Stimulated activated CD8-positive, alpha-beta memory T cell treated with anti-CD3 and anti-CD28 coated beads, Interleukin-7, amount 100 ng/mL, for 24 hours (primary cell): Measurements from ENCODE around the gene LIN52.

Experiments used
- DNase-seq: peaks from one replicate; pipeline ENCODE4 v3.0.0-alpha.2; 2020; ENCODE audit warnings: low read depth

The LIN52 gene

DNA sequence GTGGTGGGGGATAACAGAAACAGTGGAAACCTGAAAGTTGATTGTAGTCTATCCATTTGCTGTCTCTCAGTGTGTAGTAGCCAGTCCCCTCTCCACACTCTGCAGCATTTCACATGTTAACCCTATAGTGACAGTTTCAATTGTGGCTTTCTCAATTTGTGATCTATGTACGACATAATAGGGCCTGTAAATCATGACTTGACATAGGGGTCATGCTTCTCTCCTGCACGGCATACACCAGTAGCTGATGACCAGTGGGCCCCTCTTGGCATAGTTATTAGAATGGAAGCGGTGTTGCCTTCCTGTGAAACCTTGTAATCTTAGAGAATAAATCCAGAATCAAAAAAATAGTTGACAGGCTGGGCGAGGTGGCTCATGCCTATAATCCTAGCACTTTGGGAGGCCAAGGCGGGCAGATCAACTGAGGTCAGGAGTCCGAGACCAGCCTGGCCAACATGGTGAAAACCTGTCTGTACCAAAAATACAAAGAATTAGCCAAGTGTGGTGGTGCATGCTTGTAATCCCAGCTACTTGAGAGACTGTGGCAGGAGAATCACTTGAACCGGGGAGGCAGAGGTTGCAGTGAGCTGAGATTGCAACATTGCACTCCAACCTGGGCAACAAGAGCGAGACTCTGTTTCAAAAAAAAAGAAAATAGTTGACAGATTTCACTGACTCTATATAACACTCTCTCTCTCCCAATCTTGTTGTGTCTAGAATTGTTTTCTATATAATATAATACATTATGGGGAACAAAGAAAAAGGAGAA is 109.9 kb downstream of the LIN52 start:
- no peak for DNase-seq

DNA sequence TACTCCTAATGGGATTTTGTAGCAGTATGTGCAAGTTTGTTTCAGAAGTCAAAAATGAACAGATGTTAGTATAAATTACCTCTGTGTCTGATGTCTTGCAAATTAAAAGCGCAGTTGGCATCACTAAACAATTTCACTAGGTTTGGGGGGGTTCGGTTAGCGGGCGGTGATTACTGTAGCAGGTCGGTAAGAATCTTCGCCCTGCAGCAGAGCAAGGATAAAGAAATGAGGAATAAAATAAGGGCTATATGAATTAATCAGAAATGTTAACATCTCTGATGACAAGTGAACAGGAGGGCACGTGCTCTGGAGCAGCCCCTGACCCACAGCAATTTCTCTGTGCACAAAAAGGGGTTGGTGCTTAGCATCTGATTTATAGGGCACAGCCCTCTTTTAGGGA is 110.9 kb downstream of the LIN52 start:
- no peak for DNase-seq

DNA sequence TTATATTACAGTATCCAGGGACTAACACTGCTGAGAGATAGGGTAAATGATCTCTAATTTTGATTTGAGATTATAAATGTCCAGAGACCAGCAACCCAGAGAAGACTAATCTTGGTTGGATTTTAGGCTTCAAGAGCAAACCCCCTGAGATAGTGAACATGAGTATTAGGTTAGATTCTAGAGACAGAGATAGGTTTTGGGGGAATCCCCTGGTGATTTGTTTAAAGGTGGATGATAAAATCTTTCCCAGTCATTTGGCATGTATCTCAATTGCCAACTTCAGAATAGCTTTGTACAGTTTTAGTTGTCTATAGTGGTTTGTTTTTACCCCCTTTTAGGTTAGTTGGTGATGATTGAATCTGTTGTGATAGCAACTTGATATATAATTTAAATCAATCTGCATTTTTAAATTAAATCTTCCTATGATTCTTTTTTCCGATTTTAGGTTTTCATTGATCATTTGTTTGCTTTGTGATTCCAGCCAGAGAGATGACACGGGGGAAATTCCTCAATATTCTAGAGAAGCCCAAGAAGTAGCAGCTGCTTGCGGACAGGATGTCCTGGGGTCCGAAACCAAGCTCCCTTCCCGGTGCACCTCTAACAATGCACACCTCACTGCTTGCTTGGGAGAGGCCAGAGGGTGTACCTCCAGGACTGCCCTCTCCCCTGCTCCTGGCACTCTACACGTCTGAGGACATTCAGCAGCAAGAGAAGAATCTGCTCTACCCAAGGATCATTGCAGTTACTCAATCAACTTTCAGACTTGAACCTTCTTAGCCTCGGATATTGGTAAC is 113.9 kb downstream of the LIN52 start:
- no peak for DNase-seq

DNA sequence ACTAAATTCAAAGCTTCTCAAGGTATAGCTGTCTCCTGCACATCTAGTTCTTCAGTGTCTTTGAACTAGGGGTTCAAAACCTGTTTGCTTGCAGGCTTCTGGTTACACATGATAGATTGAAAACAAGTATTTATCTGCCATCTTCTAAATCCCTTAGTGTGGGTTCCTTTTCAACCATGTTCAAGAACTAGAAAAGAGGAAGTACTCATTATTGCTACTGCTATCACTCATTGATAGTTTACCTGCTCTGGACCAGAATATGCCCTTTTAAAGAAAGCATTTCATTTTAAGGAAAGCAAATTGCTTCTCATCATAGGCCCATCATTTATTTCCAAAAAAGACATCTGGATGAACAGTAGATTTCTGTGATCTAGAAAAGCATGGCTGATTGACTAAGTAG is 117.4 kb downstream of the LIN52 start:
- DNase-seq = no peak

GRCh38 chr14:74203639-74204038 is 118.9 kb downstream of the LIN52 start:
- DNase-seq = no peak

DNA sequence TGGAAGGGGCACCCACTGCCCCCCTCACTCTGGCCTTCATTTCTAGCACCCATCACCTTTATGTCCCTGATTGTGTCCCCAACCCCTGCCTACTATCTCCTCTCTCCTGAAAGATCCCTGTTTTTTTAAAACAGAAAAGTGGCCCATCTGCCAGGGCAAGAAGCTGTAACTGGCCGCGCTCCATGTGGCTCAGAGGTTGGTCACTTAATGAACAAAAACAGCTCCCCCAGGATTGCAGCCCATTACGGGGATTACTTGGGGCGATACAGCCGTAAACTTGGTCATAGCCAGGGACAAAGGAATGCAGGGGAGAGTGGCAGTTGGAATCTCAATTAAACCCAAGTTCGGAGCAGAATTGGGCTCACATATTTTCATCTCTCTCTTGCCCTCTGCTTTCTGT is 119.7 kb downstream of the LIN52 start:
- no peak for DNase-seq

DNA sequence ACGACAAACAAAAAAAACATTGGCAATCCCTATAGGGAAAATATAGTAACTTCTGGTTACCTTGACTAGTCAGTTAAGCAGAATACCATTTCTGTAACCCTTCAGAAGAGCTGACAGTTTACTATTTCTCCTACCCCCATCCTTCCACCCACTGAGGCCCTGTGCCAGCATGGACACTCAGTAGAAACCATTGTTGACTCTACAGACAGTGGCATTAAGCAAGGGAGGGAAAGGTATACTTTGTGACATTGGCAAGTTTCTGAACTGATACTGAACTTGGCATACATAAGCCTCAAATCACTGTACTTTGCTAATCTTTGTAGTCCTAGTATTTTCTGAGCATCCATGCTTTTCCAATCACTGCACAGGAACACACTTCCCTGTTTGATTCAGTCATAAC is 121.1 kb downstream of the LIN52 start:
- no peak for DNase-seq

DNA sequence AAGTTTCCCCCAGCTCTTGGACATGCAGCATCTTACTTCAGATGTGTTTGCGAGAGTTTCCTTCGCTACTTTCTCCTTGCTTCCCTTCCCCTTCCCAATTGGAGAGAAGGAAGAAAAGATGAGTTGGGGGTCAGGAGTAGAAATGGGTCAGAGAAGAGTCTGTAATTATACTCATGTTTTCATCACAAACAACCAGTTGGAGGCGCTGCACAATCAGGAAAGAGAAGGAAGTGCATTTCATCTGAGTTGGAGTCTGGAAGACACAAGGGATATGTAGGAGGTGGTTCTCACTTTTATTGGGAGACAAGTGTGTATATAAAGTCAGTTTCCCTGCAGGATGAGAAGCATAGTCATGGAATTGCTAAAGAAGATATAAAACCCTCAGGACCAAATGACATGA is 123.2 kb downstream of the LIN52 start:
- no peak for DNase-seq

DNA sequence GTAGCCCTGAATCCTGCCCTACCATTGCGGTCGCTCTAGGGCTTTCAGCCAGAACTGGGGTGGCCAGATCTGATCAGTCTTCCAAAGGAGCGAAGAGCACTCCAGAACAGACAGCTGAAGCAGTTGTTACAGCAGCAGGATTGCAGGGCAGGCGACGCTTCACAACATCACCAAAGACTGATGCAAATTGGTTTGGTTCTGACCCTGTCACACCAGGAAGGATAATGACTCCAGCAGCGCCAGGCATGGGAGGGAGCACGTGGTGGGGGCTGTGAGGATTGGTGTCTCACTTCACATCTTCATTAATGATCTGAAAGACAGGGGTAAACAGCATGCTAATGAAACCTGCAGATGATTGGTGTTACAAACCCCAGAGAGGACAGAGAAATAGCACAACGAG is 123.9 kb downstream of the LIN52 start:
- DNase-seq = no peak

DNA sequence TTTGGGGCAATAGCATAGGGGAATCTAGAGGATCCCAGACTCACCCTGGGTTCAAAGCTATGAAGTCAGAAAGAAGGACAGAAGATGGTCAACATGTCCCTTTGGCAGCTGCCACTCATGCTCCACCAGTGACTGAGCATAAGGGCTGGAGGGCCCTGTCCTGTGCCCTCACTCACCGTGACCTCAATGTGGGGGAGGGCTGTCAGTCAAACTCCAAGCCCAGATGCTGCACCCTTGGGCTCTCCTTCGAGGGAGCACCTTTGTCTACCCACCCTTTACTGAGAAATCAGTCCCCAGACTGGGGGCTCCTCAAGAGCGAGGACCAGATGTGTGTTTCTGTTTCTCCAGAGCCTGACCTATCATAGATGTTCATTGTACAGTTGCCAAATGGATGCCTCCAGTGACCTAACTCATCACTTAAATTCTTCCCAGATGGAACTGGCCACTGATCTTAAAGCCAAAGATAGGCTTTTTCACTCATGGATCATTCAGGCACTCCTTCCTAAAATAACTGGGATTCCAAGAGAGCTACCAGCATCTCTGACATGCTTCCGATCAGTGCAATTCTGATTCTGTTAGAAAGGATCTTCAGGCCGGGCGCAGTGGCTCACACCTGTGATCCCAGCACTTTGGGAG is 127.3 kb downstream of the LIN52 start:
- no peak for DNase-seq

- no peak for DNase-seq
Measured at GRCh38 chr14:74213907-74214803, 129.4 kb downstream of the LIN52 start.

- DNase-seq = no peak
Measured at GRCh38 chr14:74216671-74217070, 131.9 kb downstream of the LIN52 start.

DNA sequence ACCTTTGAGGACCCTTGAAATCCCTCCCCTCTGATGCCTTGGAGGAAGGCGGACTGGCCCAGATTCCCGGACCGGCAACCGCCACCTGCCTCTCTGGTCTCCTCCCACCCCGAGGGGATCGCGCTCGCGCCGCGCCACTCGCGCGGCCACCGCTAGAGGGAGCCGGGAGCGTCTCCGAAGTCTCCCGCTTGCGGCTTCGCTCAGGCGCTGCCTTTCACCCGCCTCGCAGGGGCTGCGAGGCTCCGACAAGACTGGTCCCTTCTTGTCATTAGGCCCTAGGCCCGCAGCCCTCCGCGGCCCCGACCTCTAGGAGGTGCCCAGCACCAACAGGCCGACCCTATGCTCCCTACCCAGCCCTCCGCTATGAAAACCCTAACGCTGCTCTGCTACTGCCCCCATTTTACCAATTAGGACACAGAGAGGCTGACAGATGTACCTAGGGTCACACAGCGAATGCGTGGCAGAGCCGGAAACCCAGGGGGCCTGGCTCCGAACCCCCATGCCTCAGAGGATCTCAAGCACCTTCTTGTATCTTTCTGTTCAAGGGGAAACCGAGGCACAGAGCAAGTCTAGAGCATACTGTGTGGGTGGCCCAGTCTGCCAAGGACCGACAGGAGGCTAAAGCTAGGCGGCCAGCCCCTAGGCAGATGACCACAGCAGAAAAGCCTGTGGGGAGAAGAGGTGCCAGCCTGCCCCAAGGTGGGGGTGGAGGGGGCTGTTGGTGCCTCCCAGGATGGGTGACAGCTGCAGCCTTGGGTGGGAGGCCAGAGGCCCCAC is 133.1 kb downstream of the LIN52 start:
- peak; percentile 63 for DNase-seq

- no peak for DNase-seq
Measured at GRCh38 chr14:74218462-74218861, 133.7 kb downstream of the LIN52 start.

GRCh38 chr14:74219277-74220205 is 134.8 kb downstream of the LIN52 start:
- no peak for DNase-seq

- no peak for DNase-seq
Measured at GRCh38 chr14:74220991-74221390, 136.2 kb downstream of the LIN52 start.

DNA sequence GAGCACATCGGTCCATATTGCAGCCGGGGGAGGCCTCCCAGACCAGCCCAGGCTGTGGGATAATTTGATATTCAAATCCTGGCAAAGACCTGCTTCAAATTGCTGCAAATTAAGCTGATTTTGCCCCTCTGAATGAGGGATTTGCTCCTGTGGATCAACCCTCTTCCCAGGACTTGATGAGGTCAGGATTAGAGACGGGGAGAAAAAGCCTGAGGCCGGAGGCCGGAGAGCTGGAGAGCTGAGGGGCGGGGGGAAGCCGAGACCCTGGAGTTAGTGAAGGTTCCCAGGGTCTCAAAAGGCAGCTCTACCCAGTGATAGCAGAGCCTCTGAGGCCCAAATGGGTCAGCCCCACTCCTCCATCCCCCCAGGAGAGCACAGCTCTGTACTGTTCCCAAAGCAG is 137.0 kb downstream of the LIN52 start:
- no peak for DNase-seq

GRCh38 chr14:74223016-74223415 is 138.3 kb downstream of the LIN52 start:
- DNase-seq = no peak

GRCh38 chr14:74231784-74232183 is 147.0 kb downstream of the LIN52 start:
- no peak for DNase-seq

DNA sequence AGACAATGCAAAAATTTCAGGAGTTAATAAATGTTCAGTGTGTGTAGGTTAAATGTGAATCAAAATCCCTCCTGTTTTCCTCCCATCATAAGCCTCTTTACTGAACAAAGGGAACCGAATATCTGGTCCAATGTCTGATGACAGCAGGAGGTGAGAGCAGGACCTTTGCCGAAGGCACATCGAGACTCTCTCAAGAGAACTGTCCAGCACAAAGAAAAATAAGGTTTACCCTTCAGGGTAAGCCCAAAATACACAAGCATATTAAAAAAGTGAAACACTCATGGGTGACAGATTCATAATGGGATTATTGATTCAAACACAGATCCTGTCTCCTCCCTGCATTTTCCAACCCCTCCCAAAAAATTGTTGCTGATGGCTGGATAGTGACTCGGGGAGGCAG is 150.3 kb downstream of the LIN52 start:
- no peak for DNase-seq
